Stimulated activated CD4-positive, alpha-beta T cell treated with anti-CD3 and anti-CD28 coated beads, Interleukin-4, amount 100 ng/mL, for 24 hours (primary cell): Measurements from ENCODE around the gene THRA.
A peak's percentile ranks its signal among the peaks of the same experiment; 100 is the strongest.

Experiments
- DNase-seq: peaks from one replicate; pipeline ENCODE4 v3.0.0-alpha.2; 2020

The THRA gene

DNA sequence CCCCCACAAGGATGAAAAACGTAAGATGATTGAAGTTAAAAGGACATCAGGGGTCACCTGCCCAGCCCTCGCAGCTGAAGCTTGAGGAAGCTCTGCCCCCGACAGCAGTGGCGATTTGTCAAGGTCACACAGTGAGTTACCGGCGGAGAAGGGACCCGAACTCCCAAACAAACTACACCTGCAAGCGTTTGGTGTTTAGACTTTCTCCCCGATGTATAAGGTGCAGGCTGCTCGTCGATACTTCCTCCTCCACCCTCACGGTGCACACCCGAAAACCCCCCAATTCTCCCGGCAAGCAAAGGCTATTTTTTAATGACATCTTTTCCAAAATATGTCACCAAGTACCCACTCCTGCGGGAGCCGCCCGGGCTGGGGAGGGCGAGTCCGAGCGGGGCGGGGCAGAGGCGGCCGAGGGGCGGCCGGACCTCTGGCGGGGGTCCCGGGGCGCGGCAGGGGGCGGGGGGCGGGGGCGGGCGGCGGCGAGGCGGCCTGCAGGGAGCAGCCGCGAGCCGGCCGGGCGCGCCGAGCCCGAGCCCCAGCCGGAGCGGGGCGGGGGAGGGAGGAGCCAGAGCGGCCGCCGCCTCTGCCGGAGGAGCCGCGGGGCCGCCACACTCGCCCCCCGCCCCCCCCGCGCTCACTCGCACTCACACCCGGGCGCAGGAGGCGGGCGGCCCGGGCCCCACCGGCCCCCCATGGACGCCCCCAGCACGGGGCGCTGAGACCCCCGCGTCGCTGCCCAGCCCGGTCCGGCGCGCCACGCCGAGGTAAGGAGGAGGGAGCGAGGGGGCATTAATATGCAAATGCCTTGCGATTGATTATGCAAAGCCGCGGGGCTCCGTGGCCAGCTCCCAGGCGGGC lies at the start of gene THRA:
Gene THRA (plus strand): TSS at position 637 of the 858 bp plus-strand sequence. CDS start 11,524 bp downstream, outside the sequence.
- peak; percentile 63 for DNase-seq

GRCh38 chr17:40014375-40014980 lies 48.3 kb upstream of the THRA start:
- DNase-seq, result no peak

GRCh38 chr17:40015005-40015997 lies 47.5 kb upstream of the THRA start, which contains the start of gene CSF3:
Gene CSF3, plus strand, starts transcription at chr17:40015440. Its CDS starts 35 bp downstream, at chr17:40015475.
- no peak for DNase-seq

GRCh38 chr17:40015998-40016985 lies 46.5 kb upstream of the THRA start:
- no peak for DNase-seq

DNA sequence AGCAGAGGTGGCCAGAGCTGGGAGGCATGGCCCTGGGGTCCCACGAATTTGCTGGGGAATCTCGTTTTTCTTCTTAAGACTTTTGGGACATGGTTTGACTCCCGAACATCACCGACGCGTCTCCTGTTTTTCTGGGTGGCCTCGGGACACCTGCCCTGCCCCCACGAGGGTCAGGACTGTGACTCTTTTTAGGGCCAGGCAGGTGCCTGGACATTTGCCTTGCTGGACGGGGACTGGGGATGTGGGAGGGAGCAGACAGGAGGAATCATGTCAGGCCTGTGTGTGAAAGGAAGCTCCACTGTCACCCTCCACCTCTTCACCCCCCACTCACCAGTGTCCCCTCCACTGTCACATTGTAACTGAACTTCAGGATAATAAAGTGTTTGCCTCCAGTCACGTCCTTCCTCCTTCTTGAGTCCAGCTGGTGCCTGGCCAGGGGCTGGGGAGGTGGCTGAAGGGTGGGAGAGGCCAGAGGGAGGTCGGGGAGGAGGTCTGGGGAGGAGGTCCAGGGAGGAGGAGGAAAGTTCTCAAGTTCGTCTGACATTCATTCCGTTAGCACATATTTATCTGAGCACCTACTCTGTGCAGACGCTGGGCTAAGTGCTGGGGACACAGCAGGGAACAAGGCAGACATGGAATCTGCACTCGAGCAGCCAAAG lies 45.2 kb upstream of the THRA start:
- DNase-seq, result no peak

GRCh38 chr17:40018211-40019121 lies 44.3 kb upstream of the THRA start:
- no peak for DNase-seq

GRCh38 chr17:40019140-40019991 lies 43.4 kb upstream of the THRA start:
- DNase-seq, result no peak

DNA sequence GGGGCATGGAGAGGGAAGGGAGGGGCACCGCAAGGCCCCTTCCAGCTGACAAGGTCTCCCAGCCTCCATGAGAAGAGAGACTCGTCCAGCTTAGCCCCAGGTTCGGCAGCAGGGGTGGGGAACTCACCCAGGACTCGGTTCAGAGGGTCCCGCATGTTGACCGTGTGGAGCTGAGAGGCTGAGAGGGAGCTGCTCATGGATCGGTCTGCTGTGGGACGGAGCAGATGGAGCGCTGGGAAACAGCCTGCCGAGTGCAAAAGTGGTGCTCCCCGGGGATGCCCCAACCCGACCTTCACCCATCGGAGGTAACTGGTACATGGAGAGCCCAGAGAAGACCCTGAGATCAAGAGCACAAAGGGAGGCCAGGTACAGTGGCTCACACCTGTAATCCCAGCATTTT lies 42.6 kb upstream of the THRA start:
- no peak for DNase-seq

GRCh38 chr17:40021451-40021971 lies 41.3 kb upstream of the THRA start:
- no peak for DNase-seq

- DNase-seq, result no peak
These were observed 40.3 kb upstream of the THRA start for GRCh38 chr17:40022497-40022896.

- no peak for DNase-seq
These were observed 39.7 kb upstream of the THRA start for GRCh38 chr17:40022961-40023541.

DNA sequence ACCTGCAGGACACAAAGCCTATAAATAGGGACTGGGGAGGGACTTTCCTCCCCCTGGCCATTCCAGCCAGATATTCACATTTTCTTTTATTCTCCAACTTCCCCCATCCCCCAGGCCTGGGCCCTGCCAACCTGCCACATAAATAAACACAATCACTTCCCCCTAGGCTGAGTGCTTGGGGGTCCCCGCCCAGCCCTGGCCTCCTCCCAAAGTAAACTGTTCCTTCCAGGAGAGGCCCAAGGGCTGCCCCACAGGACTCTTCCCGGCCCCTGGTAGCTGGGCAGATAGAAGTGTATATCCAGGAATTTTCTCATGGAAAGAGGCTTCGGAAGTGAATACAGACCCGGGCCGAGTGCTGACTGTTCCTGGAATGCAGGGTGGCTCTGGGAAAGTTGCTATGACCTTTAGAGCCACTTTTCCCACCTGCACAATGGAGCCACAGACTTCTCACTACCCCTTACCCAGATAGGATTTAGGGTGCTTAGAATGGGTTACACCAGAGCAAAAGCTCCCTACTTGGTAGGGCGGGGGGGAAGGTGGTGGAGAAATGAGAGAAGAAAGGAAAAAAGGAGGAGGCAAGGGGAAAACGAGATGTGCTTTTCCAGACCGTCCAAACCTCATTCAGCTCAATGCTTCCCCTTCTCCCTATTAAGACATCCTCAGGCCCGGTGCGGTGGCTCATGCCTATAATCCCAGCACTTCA lies 39.0 kb upstream of the THRA start:
- no peak for DNase-seq

DNA sequence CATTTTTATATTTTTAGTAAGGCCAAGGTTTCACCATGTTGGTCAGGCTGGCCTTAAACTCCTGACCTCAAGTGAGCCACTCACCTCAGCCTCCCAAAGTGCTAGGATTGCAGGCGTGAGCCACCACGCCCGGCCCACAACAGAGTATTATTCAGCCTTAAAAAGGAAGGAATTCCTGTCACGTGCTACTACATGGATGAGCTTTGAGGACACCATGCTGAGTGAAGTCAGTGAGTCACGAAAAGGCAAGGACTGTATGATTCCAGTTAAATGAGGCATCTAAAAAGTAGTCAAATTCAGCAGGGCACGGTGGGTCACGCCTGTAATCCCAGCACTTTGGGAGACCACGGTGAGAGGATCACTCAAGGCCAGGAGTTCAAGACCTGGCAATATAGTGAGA lies 37.9 kb upstream of the THRA start:
- DNase-seq, result no peak

DNA sequence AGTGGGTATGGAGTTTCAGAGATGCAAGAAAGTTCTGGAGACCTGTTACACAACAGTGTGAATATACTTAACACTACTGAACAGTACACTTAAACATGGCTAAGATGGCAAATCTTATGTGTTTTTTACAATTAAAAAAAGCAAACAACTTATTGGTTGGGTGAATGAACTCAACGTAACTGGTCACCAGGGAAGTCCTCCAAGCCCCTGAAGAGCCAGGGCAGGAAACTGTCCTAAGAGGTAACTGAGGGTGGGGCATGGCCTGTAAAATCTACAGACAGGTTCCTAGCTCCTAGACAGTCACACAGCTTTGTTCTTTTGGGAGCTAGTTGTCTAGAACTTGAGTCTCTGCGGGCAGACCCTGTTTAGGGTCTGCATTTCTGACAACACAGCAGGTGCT lies 37.2 kb upstream of the THRA start:
- no peak for DNase-seq

GRCh38 chr17:40025991-40026815 lies 36.6 kb upstream of the THRA start:
- DNase-seq, result peak; percentile 39

DNA sequence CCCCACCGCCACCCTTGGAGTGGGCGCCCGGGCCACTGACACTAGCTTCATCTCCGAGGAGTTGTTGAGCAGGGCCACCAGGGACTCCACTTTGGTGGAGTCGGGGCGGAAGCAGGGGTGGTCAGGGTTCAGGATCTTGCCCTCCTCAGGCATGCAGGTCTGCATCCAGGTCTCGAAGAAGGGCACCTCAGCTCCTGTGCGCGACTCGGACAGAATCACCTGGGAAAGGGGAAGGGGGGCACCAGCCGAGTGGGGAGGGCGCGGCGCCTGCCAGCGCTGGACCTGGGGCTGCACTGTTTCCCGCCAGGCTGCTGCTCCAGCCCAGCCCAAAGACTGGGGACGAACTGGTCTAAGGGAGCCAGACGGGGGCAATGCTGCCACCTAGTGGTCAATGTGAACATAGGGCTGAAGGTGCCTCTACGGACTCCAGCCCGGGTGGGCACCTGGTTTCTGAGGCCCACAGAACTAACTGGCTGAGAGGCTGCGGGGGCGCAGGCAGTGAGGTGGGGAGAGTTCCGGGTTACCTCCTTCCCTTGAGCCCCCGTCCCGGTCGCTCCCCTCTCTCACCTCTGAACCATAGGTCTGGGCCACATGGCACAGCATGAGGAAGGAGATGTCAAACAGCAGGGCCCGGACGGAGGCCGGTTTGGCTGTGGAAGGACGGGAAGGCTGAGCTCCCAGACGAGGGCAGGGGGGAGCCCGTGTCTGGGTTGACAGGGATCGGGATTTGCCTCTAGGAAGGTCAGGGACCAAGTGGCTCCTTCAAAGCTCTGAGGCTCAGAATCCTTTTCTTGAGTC lies 35.8 kb upstream of the THRA start:
- peak; percentile 79 for DNase-seq
